Caco-2 (cell line): ENCODE results near the gene TLK1. TPM values are rescaled to one million over a fixed set of nuclear protein-coding genes. Genes with fewer than 3 reads are reported as not detected.

Source experiments
- BruUV-seq: library from RNA; stranded (reverse); fragments of 400-500 nt; replicated peaks from 2 replicates; lab custom pipeline; 2021; lab: Mats Ljungman, UMichigan
- CTCF ChIA-PET: fragments of 300-600 bp; sonication (Branson Sonifier 250); formaldehyde crosslinking; loops from one replicate; lab custom pipeline; 2022; ENCODE audit warnings: antibody characterized with exemption; lab: Charles Lee
- POLR2A ChIA-PET: fragments of 300-600 bp; sonication (Branson Sonifier 250); formaldehyde crosslinking; loops from one replicate; lab custom pipeline; 2022; ENCODE audit warnings: antibody characterized with exemption; lab: Charles Lee
- DNase-seq, 2 experiments: peaks; one replicate each; pipeline versions ENCODE4 v3.0.0 to v3.0.0-alpha.2; 2020 to 2022
- H3K27me3 ChIP-seq: replicated peaks from 2 replicates; pipeline ENCODE4 v1.6.0; 2011; ENCODE audit warnings: low read length; ENCODE audit not compliant: control insufficient read depth, insufficient read depth
- H3K36me3 ChIP-seq: 2 replicates; pipeline ENCODE4 v1.5.1; 2011; ENCODE audit warnings: low read length; ENCODE audit not compliant: control insufficient read depth, insufficient read depth
- H3K4me1 ChIP-seq: fragments of 250-450 bp; sonication (Bioruptor Pico); 2 replicates; pipeline ENCODE4 v1.5.1; 2020; ENCODE audit warnings: mild to moderate bottlenecking
- H3K4me3 ChIP-seq: 2 replicates; pipeline ENCODE4 v1.5.1; 2011; ENCODE audit warnings: low read depth, mild to moderate bottlenecking, control low read depth, low read length
- H3K9me3 ChIP-seq: fragments of 250-450 bp; sonication (Bioruptor Pico); 2 replicates; pipeline ENCODE4 v1.5.1; 2020; ENCODE audit warnings: mild to moderate bottlenecking, moderate library complexity
- H3K27ac Mint-ChIP-seq: one replicate; pipeline ENCODE4 v1.8.0; 2022; ENCODE audit warnings: mixed read lengths; ENCODE audit not compliant: unreplicated experiment
- H3K27me3 Mint-ChIP-seq: one replicate; pipeline ENCODE4 v1.8.0; 2022; ENCODE audit warnings: mixed read lengths; ENCODE audit not compliant: insufficient read depth, unreplicated experiment
- H3K36me3 Mint-ChIP-seq: one replicate; pipeline ENCODE4 v1.8.0; 2022; ENCODE audit warnings: mild to moderate bottlenecking, mixed read lengths; ENCODE audit not compliant: insufficient read depth, unreplicated experiment
- H3K4me1 Mint-ChIP-seq: one replicate; pipeline ENCODE4 v1.8.0; 2022; ENCODE audit warnings: low read depth, mixed read lengths; ENCODE audit not compliant: unreplicated experiment
- H3K4me3 Mint-ChIP-seq: one replicate; pipeline ENCODE4 v1.8.0; 2022; ENCODE audit warnings: mild to moderate bottlenecking, moderate library complexity, mixed read lengths; ENCODE audit not compliant: unreplicated experiment
- H3K9me3 Mint-ChIP-seq: one replicate; pipeline ENCODE4 v1.8.0; 2022; ENCODE audit warnings: mixed read lengths; ENCODE audit not compliant: unreplicated experiment
- intact Hi-C: fragments of 100-400 bp; cut with micrococcal nuclease; formaldehyde crosslinking; loops from one replicate; pipeline ENCODE4 v1.10.0; 2022; ENCODE audit not compliant: unreplicated experiment
- total RNA-seq: library from RNA; stranded (reverse); gene quantifications from 2 replicates; pipeline ENCODE4 v1.2.3, GENCODE V29; 2022
- TF ChIP-seq, protein P1 (sequence below), 2 experiments: fragments of 200-600 bp in 1 of 2; IDR thresholded peaks; 1 replicate in 1 of 2; 2 replicates in 1 of 2; pipeline versions ENCODE4 v1.5.1 to v1.8.0; 2011 to 2022; ENCODE audit warnings: antibody characterized with exemption in 1 of 2, control low read depth in 1 of 2, inconsistent platforms in 1 of 2, low read depth in 1 of 2, low read length in 1 of 2, mild to moderate bottlenecking in 1 of 2, moderate library complexity in 1 of 2; ENCODE audit not compliant: insufficient read depth in 1 of 2, severe bottlenecking in 1 of 2, unreplicated experiment in 1 of 2

The TLK1 gene
- total RNA-seq, 1 experiment from 2014 or later, result 85.1 TPM

- Mint-ChIP-seq H3K27ac (no peak overlapping the region), H3K27me3 (no peaks in the 10 kb centered on the region), H3K9me3 (no peaks in the 10 kb centered on the region), H3K36me3 (peaks cover 36% of the 10 kb centered on the region), H3K4me3 (no peak overlapping the region), H3K4me1 (peaks cover 7% of the 10 kb centered on the region)
- no peak overlapping the region for H3K4me3 ChIP-seq
- intact Hi-C loops, result no loop called here
- BruUV-seq, result no TSS peak
- ChIA-PET CTCF (no interaction called here), POLR2A (no interaction called here)
- no peaks in the 10 kb centered on the region for H3K27me3 ChIP-seq
- H3K9me3 ChIP-seq, result no peaks in the 10 kb centered on the region
- no peak for DNase-seq
- no peaks in the 10 kb centered on the region for H3K36me3 ChIP-seq
- TF ChIP-seq, protein P1, sequence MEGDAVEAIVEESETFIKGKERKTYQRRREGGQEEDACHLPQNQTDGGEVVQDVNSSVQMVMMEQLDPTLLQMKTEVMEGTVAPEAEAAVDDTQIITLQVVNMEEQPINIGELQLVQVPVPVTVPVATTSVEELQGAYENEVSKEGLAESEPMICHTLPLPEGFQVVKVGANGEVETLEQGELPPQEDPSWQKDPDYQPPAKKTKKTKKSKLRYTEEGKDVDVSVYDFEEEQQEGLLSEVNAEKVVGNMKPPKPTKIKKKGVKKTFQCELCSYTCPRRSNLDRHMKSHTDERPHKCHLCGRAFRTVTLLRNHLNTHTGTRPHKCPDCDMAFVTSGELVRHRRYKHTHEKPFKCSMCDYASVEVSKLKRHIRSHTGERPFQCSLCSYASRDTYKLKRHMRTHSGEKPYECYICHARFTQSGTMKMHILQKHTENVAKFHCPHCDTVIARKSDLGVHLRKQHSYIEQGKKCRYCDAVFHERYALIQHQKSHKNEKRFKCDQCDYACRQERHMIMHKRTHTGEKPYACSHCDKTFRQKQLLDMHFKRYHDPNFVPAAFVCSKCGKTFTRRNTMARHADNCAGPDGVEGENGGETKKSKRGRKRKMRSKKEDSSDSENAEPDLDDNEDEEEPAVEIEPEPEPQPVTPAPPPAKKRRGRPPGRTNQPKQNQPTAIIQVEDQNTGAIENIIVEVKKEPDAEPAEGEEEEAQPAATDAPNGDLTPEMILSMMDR (IDR thresholded peaks at IDR 0.05; ENCODE audit: insufficient read depth in 1 of 2, low read depth in 1 of 2, low read length in 1 of 2, severe bottlenecking in 1 of 2, unreplicated experiment in 1 of 2), result no peak
- H3K4me1 ChIP-seq, result no peaks in the 10 kb centered on the region
These were observed 218.1 kb downstream of the TLK1 start for GRCh38 chr2:170942615-170943014.

Other genes with a start within 250 kb of the TLK1 start
- 124 and 143 TPM in 2 replicates for gene GORASP2, start 231.6 kb downstream of the TLK1 start, total RNA-seq